ENCODE measurements around the gene THSD4.
A peak's percentile ranks its signal among the peaks of the same experiment; 100 is the strongest.

DNA sequence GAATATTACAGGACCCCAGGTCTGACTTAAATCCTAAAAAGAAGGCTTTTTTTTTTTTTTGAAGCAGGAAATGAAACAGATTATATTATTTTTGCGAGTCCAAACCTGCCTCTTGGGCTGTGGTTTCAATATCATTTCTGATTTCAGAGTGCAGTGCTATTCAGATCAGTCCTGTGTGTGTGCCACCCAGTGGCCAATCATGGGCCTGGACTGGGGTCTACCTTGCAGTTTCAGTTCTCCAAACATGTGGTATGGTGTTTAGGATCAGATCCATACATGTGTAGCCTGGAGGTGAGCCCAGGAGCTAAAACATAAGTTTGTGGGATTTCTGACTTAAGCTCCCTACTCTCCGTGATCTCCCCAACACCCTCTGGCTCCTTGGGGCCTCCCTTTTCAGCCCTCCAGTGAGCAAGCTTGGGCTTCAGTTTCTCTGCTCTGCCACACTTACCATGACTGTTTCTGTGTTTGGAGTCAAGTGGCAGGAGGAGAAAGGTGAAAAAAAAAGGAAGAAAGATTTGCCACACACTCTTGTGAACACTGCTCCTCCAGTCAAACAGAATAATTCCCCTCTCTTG, 12.1 kb upstream of the THSD4 start:
- TF ChIP-seq CTCF (optimal IDR thresholded peaks at IDR 0.05 in 1 of 3, IDR thresholded peaks at IDR 0.05 in 1 of 3, conservative IDR thresholded peaks at IDR 0.05 in 1 of 3; ENCODE audit: extremely low read depth in 1 of 3, insufficient read depth in 2 of 3, low read length in 3 of 3) = peak; percentile 46 to 82 (median 71)
- no peak for TF ChIP-seq EZH2 (IDR thresholded peaks at IDR 0.05; ENCODE audit: low read length)
